DMS53 treated with DMSO at 0.1 percent for 48 hours (cell line): ENCODE results near the gene GMPR2.

Experiments used
- DNase-seq: peaks from one replicate; lab custom pipeline; 2025; ENCODE audit not compliant: unreplicated experiment; lab: John Stamatoyannopoulos, UW

The GMPR2 gene

DNA sequence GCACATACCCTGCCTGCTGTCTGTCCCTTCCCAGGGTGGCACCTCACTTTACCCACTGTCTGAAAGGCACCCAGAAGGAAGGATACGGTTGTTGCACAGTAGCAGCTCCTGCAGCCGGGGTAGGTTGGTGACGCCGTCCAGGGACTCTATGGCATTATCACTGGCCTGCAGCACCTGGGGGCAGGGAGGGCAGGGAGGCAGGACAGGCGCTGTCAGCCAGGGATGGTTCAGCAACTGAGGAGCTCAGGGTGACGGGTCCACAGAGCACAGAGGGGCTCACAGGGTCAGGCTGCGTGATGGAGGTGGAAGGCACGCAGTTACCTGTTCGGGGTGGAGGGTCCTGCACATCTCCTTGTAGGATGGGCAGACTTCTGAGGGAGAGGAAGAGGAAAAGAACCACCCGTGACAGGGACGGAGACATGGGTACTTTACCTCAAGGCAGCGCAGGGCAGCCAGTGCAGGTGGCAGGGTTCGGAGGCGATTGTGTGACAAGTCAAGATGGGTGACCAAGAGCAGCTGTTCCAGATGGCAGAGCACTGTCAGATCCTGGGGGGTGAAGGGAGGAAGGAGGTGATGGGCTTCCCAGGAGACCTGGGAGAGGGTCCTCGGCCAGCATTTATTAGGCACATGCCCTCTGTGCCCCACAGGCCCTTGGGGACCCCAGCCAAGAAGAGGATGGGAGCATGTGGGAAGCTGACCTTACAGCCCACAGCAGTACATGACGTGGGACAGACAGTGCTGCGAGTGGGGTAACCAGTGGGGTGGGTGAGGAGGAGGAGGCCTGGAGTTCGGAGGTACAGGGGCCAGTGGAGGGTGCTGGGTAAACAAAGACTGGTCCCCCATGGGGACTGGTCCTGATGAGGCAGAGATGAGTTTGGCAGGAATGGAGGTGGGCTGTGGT lies 33.9 kb downstream of the GMPR2 start:
- no peak for DNase-seq

DNA sequence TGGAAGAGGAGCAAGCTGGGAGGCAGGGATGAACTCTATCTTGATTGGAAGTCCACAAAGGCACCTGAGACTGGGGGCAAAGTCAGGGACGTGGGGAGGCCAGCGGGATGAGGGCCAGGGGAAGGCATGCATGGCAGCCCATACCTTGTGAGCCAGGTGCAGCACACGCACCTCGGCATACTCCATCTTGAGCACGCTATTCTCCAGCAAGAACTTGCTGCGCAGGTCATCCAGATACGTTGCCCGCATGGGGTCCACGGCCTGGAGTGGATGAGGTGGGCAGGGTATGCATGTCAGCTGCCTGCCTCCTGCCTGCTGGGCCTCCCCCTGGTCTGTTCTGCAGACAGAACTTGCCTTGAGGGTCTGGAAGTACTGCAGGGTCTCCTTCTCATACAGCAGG lies 34.8 kb downstream of the GMPR2 start:
- DNase-seq, result no peak

DNA sequence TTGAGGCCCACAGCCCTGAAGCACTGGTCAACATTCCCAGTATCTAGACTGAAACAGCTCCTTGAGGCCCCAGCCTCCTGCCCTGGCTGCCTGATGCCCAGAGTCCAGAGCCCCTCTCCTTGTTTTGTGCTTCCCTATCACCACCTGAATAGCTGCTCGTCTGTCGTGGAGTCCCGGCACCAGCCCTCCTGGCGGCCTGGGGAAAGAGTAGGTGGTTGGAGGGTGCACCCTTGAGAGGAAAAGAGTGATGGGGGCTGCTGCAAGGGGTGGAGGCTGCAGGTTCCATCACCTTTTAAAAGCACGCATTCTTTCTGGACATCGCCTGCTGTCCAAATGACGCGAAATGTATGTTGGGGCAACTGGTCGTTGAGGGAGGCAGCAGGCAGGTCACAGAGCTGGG lies 35.5 kb downstream of the GMPR2 start:
- no peak for DNase-seq

DNA sequence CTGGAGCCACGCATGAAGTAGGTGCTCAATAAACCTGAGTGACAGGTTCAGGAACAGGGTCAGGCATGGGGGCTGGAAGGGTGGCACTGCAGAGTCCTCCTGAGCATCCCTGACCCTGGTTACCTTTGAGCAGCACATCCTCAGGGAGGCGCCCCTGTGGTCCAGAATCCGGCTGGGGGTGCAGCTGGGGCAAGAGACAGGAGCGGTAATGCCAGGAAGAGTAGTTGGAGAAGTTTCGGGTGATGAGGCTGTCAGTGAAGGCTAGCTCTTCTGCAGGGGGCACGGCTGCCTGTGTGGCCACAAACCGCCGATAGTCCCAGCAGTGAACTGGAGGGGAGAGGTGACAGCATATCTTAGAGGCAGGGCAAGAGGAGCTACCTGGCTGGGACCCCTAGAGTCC lies 36.6 kb downstream of the GMPR2 start:
- no peak for DNase-seq

- DNase-seq, result no peak
Measured at GRCh38 chr14:24269910-24270536, 37.3 kb downstream of the GMPR2 start.

- DNase-seq, result no peak
Measured at GRCh38 chr14:24270537-24271133, 37.9 kb downstream of the GMPR2 start.

DNA sequence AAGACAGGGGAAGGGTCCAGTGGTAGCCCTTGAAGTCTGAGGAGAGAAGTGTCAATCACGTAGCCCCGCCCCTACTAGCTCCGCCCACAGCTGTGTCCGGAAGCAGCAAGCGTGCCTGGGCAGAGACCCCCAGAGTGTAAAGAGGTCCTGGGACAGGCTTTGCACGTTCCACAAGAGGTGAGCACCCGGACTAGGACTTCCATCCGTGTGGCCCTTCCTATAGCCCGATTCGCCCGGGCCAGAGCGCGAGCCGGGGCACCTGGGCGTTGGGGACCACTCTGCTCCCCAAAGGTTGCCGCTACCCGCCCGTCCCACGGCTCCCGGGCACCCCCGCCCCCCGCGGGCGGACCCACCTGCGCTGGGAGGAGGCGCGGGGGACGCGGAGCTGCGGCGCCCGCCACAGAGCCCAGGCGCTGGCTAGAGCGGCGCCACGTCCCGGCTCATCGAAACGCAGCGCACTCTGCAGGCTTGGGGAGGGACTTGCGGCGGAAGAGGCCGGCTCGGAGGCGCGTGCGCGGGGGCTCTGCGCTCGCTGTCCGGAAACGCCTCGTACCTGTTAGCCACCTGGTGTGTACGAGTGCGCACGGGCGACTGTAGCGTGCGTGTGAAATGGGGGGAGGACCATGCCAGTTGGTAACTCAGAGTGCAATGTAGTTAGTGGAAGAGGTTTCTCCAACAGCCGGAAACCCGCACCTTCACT lies 38.6 kb downstream of the GMPR2 start, which contains the start of gene RABGGTA:
Gene RABGGTA (minus strand): TSS at position 464 of the 700 bp plus-strand sequence. CDS start 482 bp downstream, outside the sequence.
- DNase-seq, result peak; percentile 73

DNA sequence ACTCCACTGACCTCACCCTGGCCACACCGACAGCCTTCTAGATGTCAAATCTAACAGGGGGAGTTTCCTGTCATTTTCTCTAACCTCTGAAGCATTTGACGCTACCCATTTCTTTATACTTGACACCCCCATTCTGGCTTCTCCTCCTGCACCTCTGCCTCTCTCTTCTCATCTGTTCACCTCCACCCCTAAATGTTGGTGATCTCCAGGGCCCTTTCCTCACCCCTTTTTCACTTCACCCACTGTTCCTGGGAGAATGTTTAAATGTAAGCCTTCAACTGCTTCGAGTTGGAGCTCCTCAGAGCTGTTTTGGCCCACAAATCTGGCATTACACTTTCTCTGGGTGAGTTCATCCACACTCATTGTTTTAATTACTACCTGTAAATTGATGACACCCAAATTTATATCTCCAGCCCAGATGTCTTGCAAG lies 39.1 kb downstream of the GMPR2 start:
- no peak for DNase-seq

DNA sequence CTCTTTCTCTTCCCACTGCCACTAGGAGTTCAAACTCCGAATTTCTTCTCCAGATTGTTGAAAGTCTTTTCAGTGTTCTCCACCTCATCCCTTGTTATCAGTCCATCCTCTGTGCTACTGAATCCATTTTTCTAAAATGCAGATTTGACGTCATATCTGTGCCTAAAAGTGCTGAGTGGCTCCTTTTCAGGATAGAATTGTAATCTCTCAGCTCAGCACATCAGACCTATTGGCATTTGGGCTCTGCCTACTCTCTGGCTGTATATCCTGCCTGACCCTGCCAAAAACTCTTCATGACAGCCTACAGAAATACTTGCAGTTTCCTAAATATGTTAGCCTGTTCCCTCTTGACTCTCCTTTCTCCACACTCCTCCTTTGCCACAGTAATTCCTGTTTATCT lies 39.7 kb downstream of the GMPR2 start:
- no peak for DNase-seq

- no peak for DNase-seq
Measured at GRCh38 chr14:24273422-24273998, 40.8 kb downstream of the GMPR2 start.

DNA sequence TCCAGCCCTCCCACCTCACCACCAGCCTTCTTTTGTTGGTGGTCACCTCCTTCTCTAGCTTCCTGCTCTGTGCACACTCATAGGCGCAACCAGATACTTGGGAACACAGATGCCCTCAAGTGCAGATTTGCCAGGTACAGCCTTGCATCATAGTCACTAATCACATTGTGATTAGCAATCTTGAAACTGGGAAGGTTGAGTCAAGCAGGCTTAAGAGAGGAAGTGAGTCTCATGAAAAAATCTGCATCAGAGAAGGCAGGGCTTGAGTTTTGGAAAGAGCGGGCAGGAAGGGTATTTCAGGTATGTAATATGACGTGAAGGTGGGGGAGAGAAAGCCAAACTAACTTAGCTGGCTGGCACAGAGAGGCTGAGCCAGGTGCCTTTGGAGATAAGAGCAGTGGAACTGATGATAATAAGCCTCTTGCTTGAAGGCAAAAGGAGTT lies 41.4 kb downstream of the GMPR2 start:
- no peak for DNase-seq

- DNase-seq, result no peak
Measured at GRCh38 chr14:24277071-24277470, 44.3 kb downstream of the GMPR2 start.

GRCh38 chr14:24277606-24278321 lies 45.0 kb downstream of the GMPR2 start:
- no peak for DNase-seq

DNA sequence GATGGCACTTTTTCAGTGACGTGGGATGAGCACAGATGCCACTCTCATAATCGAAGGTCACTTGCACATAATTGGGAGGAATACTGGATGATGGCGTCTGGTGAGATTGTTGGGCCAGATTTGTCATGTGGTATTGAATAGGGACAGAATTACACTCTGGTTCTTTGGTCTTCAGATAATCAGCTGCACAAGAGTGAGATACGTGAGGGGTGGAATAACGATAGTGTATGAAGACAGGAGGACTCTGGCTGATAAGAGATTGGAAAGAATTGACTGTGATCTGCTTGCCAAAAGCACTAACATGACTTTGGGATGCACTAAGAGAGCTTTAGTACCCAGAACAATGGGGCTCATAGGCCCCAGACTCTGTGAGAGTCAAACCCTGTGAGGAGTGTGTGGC lies 45.7 kb downstream of the GMPR2 start:
- no peak for DNase-seq

DNA sequence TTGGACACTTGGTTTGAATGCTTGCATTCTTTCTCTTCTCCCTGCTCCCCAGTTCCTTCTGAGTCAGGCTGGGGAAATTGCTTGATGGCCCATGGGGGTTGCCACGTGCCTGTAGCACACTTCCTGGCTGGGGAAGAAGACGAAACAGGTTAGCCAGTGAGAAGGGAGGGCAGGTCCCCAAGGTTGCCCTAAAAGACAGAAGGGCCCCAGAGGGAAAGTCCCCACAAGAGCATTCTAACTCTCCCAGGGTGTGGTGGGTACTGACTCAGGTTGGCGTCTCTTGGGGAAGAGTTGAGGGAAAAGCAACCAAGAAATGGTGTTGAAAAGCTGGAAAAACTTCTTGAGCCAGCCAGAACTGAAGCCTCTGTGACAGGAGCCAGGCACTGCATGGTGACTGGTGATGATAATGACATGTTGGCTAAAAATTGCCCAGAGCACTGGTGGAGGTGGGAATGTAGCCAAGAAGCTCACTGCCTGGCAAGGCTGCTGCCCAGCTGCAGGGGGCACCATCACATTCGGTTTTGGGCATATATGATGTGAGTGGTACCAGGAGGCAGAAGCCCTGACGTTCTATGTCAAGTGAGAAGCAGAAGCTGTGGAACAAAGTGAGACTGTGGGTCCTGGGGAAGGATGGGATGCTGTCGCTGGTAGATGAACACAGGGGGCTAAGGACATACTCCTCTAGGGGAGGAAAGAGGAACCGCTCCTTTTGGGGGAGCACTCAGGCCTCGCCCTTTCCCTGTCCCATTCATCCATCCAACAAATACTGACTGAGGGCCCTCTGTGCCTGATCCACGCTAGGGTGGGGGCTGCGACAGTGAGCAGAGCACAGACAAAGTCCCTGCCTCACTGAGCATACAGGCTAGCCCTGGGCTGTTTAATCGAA lies 46.8 kb downstream of the GMPR2 start:
- DNase-seq, result no peak

DNA sequence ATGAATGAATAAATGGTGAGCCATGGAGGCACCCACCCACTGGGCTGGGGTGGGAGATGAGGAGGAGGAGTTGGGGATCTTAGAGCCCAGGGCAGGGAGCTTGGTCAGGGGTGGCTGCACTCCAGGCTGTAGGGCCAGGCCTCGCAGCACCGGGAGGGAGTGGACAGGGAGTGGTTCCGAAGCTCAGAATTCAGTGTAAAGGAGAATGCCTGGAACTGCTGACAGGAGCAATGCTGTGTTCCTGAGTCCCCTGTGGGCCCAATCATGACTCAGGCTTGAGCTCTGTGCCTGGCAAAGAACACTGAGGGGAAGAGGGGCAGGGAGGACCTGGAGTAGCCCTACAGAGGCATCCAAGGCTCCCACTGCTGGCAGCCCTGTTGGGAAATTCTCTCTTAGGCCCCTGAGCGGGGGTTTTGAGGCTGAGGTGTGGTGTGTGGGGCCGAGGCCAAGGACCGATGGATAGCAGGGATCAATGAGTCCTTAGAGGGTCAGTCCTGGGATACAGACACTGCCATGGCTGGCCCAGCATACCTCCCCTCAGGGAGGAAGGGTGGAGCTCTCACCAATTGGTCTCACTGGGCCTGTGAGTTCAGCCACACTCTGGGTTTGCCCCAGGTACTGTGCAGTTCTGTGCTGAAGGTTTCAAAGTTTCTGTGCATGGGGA lies 48.2 kb downstream of the GMPR2 start:
- DNase-seq, result no peak

GRCh38 chr14:24281636-24282035 lies 48.9 kb downstream of the GMPR2 start:
- no peak for DNase-seq

- DNase-seq, result no peak
Measured at GRCh38 chr14:24282736-24283135, 50.0 kb downstream of the GMPR2 start.
